T-helper 1 cell treated with Interleukin-12 subunit alpha and Interleukin-12 subunit beta and Interleukin-4 antibody, amounts not matched to agents 30 ng/mL and 1 ng/mL, for 36 hours (primary cell): ENCODE results near the gene ELOVL3. TPM values are rescaled to one million over a fixed set of nuclear protein-coding genes. Genes with fewer than 3 reads are reported as not detected.

Experiments used
- intact Hi-C: fragments of 100-400 bp; cut with micrococcal nuclease; formaldehyde crosslinking; loops from one replicate; pipeline ENCODE4 v1.15.1; 2024
- total RNA-seq: library from RNA; stranded (reverse); gene quantifications from 2 replicates; pipeline ENCODE4 v1.2.3, GENCODE V29; 2022

ELOVL3 gene
- total RNA-seq, 1 donor from 2014 or later: not detected

DNA sequence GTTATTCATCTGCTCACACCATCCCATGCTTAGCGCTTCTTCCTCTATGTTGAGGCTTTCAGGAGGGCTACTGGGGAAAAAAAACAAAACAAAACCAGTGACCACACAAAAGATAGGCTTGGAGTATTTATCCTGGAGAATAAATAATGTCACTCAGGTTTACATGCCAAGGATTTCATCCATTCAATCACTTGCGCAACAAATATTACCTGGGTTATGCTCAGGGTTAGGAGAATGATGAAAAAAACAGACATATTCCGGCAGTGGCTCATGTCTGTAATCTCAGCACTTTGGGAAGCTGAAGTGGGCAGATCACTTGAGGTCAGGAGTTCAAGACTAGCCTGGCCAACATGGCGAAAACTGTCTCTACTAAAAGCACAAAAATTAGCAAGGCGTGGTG lies 3.3 kb upstream of the ELOVL3 start:
- intact Hi-C loops: no loop called here

DNA sequence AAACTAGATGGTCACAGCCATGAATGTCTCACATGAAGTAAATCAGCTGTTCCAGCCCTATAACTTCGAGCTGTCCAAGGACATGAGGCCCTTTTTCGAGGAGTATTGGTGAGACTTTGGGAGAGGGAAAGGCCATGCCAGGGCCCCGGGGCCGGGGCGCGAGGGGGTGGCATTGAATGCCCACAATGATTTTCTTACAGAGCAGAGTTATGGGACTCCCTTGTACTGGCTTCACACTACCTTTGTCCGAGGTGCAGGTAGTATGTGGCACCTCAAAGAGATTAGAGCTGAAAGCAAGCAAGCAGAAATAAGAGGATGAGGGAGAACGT lies 407 bp downstream of the ELOVL3 start:
- intact Hi-C loops: loop anchor here (1.0 to 5.0 kb wide), 6 partner anchors 19 to 371 kb away; partner anchors contain the start of genes ACTR1A, GBF1 and NOLC1

GRCh38 chr10:102227050-102227449 lies 951 bp downstream of the ELOVL3 start:
- intact Hi-C loops: loop anchor here (5.0 kb wide), 1 partner anchor 370 kb away; no protein-coding TSS in a partner anchor

DNA sequence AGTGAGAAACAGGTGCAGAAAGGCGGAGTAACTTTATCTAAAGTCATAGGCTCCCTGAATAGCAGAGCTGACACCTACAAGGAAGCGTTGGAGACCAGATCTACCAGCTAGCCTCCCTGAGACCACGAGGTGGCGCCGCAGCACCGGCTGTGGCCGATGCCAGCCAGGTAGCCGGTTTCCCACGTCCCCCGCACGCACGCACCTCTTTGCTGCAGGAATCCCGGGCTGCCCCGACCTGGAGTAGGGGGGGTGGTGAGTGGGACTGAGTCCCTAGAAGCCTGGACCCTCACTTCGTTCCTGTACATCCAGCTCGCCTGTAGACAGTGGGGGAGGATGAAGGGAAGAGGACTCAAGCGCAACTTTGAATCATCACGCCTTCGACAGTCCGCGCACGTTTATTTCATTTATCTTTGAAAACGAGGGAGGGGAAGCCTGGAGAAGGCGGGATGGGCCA lies 3.7 kb downstream of the ELOVL3 start:
- intact Hi-C loops: loop anchor here (1.0 to 5.0 kb wide), 9 partner anchors 41 to 367 kb away; partner anchors contain the start of gene SUFU

DNA sequence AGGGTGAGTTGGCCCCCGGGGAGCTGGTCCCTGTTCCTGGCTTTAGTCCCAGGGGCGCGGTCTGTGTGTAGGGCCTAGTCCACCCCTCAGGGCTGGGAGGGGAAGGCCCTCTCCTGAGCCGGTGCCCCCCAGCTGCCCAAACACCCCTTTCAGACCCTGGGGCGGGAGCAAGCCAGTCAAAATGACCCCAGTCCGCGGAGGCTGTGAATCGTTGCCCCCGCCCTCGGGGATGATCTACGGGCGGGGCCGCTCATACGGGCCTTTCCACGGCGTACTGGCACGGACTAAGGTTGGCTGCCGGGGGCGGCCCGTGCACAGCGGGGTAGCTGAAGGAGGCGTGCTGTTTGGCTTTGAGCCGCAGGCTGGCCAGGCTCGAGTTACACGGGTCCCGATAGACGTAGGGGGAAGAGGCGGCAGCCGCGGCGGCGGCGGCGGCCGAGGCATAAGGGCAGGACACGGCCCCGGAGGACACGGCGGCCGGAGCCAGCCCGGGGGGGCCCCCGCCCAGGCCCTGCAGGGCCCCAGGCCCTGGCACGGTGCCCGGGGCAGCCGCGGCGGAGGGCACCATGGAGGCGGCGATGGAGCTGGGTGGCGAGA lies 4.3 kb downstream of the ELOVL3 start:
- intact Hi-C loops: loop anchor here (1.0 to 2.0 kb wide), 2 partner anchors 62 to 164 kb away; no protein-coding TSS in a partner anchor

GRCh38 chr10:102230861-102231356 lies 4.8 kb downstream of the ELOVL3 start:
- intact Hi-C loops: loop anchor here (1.0 to 2.0 kb wide), 6 partner anchors 10 to 352 kb away; partner anchors contain the start of genes GBF1 and PITX3

GRCh38 chr10:102231357-102232318 lies 5.5 kb downstream of the ELOVL3 start:
- intact Hi-C loops: loop anchor here (1.0 to 2.0 kb wide), 5 partner anchors 10 to 352 kb away; partner anchors contain the start of genes GBF1 and PITX3

GRCh38 chr10:102233997-102234396 lies 7.9 kb downstream of the ELOVL3 start:
- intact Hi-C loops: no loop called here

DNA sequence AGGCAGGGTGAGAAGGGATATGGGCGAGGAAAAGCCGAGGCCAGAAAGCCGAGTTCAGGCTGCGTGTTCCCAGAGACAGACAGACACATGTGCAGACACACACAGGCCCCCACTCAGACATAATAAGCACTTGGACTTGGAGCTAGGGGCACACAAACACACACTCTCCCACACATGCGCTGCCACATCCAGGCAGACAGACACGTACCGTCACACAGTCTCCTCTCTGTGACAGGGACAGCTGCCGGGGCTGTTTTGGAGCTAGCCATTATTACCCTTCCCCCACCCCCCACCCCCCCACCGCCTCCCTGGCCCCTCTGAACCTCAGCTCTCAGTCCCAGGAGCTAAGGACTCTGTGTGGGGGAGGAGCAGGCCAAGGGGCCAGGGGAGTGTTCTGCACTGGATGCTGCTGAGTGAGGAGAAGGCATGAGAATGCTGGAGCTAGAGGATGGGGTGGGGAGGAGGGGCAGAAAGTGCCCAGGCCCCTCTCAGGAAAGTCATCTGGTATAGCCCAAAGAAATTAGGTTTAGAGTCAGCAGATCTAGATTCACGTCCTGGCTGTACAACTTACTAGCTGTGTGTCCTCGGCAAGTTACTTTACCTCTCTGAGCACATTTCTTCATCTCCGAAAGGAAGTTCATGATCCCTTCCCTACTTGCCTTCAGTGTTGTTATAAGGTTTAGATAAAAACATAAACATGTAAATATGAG lies 8.9 kb downstream of the ELOVL3 start:
- intact Hi-C loops: no loop called here

DNA sequence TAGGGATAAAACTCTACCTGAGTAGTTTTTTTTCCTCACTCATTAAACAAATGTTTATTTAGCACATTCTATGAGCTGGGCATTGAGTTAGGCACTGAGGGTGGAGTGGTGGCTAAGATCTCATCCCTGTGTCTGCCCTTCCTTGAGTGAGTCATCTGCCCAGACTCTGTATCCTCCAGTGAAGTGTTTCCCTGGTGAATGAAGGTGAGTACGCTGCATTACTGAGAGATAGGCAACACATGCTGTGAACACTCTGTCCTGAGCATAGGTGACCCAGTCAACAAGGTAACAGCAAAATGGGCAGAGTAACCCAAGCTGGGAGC lies 9.5 kb downstream of the ELOVL3 start:
- intact Hi-C loops: no loop called here

DNA sequence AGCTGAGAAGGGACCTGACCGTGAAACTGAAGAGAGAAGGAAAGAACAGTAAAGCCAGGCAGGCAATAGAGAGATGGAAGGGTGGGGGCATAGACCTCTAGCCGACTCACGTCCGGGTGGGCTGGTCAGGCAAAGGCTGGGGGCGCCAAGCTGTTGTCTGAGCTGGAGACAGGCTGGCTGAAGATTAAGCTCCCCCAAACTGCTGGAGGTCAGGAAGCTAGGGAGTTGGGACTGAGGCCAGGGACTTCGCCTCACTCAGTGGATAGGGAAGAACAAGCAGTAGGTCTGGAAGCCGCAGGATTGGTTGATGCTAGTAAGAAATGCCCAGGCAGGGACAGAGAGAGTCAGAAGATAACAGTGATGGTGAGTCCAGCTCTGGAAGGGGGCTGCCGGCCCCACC lies 9.9 kb downstream of the ELOVL3 start:
- intact Hi-C loops: no loop called here

- intact Hi-C loops: no loop called here
Observed at GRCh38 chr10:102237711-102238252, 11.7 kb downstream of the ELOVL3 start.

- intact Hi-C loops: loop anchor here (1.0 kb wide), 4 partner anchors 9 to 262 kb away; partner anchors contain the start of genes ACTR1A, CUEDC2 and NOLC1
Observed at GRCh38 chr10:102240467-102241031, 14.4 kb downstream of the ELOVL3 start.

- intact Hi-C loops: loop anchor here (1.0 kb wide), 4 partner anchors 10 to 261 kb away; partner anchors contain the start of genes ACTR1A, CUEDC2 and NOLC1
Observed at GRCh38 chr10:102241032-102241443, 14.9 kb downstream of the ELOVL3 start.

- intact Hi-C loops: loop anchor here (1.0 kb wide), 4 partner anchors 10 to 261 kb away; partner anchors contain the start of genes ACTR1A, CUEDC2 and NOLC1
Observed at GRCh38 chr10:102241444-102242117, 15.5 kb downstream of the ELOVL3 start, which contains the start of gene PITX3. Gene PITX3 (minus strand): TSS chr10:102241512. CDS start chr10:102232080, 9,432 bp downstream.

GRCh38 chr10:102242118-102242485 lies 16.0 kb downstream of the ELOVL3 start:
- intact Hi-C loops: no loop called here

DNA sequence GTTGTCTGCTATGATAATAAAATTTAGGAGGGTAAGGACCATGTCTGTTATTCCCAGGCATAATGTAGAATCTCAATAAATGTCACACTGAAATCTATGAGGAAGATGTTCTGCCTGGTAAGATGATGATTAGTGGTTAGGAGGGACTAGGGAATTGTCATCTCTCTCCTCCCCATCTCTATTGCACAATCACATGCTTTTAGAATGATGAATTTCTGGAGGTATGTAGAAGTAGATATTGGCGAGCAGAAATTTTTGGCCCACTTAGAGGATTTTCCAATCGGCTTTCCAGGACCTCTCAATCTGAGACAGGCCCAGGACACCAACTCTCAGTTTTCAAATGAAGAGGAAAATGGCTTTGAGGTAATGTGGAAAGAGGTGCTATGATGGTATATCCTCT lies 17.2 kb downstream of the ELOVL3 start:
- intact Hi-C loops: no loop called here

DNA sequence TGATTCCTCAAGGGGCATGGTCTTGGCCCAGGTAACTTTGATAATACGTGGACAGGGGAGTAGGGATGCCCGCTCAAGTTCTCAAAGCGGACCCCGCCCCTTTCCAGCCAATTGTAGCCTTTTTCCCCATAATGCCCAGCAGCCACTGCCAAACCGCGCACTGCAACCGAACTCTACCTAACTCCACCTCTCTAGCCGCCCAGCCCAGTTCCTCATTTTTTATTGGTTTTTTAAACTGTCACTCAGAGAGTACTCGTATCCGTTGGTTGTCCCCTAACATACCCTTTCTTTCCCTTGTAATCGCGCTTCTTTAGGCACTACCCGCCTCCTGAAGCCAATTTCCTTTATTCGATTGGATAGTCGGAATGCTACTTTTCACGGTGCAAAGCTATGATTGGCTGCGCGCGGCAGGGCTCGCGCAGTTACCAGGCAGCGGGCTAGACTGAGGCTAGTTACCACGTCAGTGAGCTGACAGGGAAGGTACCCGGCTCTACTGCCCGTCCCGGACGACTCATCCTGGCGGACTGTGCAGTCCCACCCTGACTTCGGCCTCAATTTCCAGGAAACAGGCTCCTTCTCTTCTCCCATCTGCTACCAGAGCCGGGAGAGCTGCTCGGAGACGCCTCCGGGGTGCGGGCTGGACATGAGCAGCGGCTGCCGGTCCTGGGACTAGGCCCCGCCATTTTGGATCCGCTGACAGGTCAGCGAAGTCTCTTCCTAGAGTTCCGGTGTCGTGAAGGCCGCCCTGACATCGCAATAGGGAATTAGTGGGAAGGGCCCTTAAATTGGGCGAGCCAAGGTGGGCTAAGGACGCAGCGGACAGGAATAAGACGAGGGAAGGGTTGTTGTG lies 19.2 kb downstream of the ELOVL3 start, which contains the start of gene GBF1:
Gene GBF1 (plus strand): TSS at position 451 of the 850 bp plus-strand sequence. CDS start 13,407 bp downstream, outside the sequence.
- intact Hi-C loops: loop anchor here (1.0 to 5.0 kb wide), 18 partner anchors 14 to 1151 kb away; partner anchors contain the start of genes ACTR1A, ARL3, ATP5MK and CNNM2

- intact Hi-C loops: loop anchor here (1.0 to 5.0 kb wide), 18 partner anchors 15 to 1150 kb away; partner anchors contain the start of genes ACTR1A, ARL3, ATP5MK and CNNM2
Observed at GRCh38 chr10:102245932-102246251, 19.8 kb downstream of the ELOVL3 start.
